Uterus (tissue), 4 donors: ENCODE measurements around the gene ARHGAP29. TPM values are rescaled to one million over a fixed set of nuclear protein-coding genes. Genes with fewer than 3 reads are reported as not detected.

Source experiments
- DNase-seq, 2 donors: peaks; one replicate each; pipeline ENCODE4 v3.0.0-alpha.2; 2019 to 2020
- H3K27ac ChIP-seq, 2 donors: fragments of 200-600 bp; sonication (generic); 1 replicate in 1 of 2; 2 replicates in 1 of 2; pipeline ENCODE4 v1.5.1; 2016 to 2018
- H3K27me3 ChIP-seq, 2 donors: fragments of 200-600 bp; sonication (generic); one replicate each; pipeline ENCODE4 v1.5.1; 2018 to 2019; ENCODE audit warnings: control low read depth in 1 of 2
- H3K36me3 ChIP-seq, 2 donors: fragments of 200-600 bp; sonication (generic); one replicate each; pipeline ENCODE4 v1.5.1; 2019; ENCODE audit warnings: control low read depth in 1 of 2
- H3K4me1 ChIP-seq, 2 donors: fragments of 200-600 bp; sonication (generic); one replicate each; pipeline ENCODE4 v1.5.1; 2018 to 2019; ENCODE audit warnings: control low read depth in 1 of 2
- H3K4me3 ChIP-seq, 2 donors: fragments of 200-600 bp; sonication (generic); 1 replicate in 1 of 2; 2 replicates in 1 of 2; pipeline ENCODE4 v1.5.1; 2018 to 2019; ENCODE audit warnings: mild to moderate bottlenecking in 1 of 2
- H3K9me3 ChIP-seq, 2 donors: fragments of 200-600 bp; sonication (generic); one replicate each; pipeline ENCODE4 v1.5.1; 2019; ENCODE audit warnings: control low read depth in 1 of 2
- POLR2A ChIP-seq, 2 donors: fragments of 450-650 bp; IDR thresholded peaks; one replicate each; pipeline ENCODE4 v1.6.1; 2016; ENCODE audit warnings: antibody characterized with exemption in 2 of 2, mild to moderate bottlenecking in 1 of 2, moderate library complexity in 1 of 2
- intact Hi-C: fragments of 100-400 bp; cut with DNase I; formaldehyde crosslinking; loops from one replicate; pipeline ENCODE4 v1.15.1; 2023; ENCODE audit warnings: low total_unique reads
- total RNA-seq, 4 donors: library from RNA; depleted of rRNA in 3 of 4; stranded (reverse); fragments of >200 nt in 3 of 4; gene quantifications; one replicate each; pipeline versions ENCODE4 v1.1.0 to v1.2.4, GENCODE V29; 2014 to 2023
- TF ChIP-seq, protein P1 (sequence below), 4 experiments: fragments of 200-600 bp in 2 of 4; fragments of 450-650 bp in 2 of 4; sonication (generic) in 2 of 4; IDR thresholded peaks; one replicate each; pipeline ENCODE4 v1.5.1; 2016 to 2019; ENCODE audit warnings: antibody characterized with exemption in 4 of 4, mild to moderate bottlenecking in 2 of 4, moderate library complexity in 1 of 4
- donor health status: DM: yes; HTN: yes; CAD: no.

Gene ARHGAP29
- total RNA-seq, 4 donors from 2014 or later = 20.0 to 67.3 (median 38.8) TPM

DNA sequence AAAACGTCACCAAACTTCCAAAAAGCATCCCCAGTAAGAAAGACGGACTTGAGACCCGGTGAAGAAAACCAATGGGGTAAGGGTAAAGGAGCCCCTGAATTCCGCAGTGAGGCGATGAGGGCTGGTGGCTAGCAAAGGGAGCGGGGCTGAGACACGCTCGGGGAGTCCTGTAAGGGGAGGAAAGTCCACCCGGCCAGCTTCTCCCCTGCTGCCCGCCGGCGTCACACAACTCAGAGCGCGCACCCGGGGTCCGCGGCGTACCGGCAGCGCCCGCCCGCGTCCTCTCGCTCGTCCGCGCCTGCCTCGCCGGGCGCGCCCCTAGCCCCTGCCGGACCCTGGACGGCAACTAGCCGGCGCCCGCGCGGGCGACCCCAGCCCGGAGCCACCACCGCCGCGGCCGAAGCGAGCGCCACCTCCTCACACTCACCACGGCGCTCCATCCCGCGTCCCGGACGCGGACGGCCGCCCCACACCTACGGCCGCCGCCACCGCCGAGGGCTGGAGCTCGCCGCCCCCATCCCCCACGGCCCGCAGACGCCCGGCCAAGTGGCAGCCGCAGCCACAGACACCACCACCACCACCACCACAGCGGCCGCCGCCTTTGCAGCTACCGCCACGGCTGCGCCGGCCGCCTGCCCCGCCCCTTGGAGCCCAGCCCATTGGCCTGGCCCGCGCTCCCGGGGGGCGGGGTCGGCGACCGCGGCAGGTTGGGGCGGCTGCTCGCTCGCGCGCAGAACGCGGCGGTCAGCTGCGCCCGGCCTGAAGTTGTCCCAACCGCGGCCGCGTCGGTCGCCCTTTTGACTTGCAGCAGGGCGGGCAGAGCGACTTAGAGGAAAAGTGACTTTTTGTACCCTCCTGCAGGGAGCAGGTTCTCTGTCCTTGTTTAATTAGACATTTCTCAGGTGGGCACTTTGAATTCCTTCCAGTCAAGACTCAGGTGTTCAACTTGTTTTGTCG, 10.0 kb upstream of the ARHGAP29 start:
- Histone ChIP-seq H3K27ac (peak overlapping the region; percentile 72 to 75), H3K4me1 (no peaks in the 10 kb centered on the region), H3K9me3 (no peaks in the 10 kb centered on the region), H3K36me3 (no peaks in the 10 kb centered on the region), H3K4me3 (peak overlapping the region; percentile 31 to 76), H3K27me3 (no peaks in the 10 kb centered on the region)
- peak; percentile 50 to 52 for DNase-seq
- intact Hi-C loops = no loop called here
- TF ChIP-seq POLR2A (IDR thresholded peaks at IDR 0.05) = peak; percentile 75 to 83
- TF ChIP-seq, protein P1, sequence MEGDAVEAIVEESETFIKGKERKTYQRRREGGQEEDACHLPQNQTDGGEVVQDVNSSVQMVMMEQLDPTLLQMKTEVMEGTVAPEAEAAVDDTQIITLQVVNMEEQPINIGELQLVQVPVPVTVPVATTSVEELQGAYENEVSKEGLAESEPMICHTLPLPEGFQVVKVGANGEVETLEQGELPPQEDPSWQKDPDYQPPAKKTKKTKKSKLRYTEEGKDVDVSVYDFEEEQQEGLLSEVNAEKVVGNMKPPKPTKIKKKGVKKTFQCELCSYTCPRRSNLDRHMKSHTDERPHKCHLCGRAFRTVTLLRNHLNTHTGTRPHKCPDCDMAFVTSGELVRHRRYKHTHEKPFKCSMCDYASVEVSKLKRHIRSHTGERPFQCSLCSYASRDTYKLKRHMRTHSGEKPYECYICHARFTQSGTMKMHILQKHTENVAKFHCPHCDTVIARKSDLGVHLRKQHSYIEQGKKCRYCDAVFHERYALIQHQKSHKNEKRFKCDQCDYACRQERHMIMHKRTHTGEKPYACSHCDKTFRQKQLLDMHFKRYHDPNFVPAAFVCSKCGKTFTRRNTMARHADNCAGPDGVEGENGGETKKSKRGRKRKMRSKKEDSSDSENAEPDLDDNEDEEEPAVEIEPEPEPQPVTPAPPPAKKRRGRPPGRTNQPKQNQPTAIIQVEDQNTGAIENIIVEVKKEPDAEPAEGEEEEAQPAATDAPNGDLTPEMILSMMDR (IDR thresholded peaks at IDR 0.05) = no peak

DNA sequence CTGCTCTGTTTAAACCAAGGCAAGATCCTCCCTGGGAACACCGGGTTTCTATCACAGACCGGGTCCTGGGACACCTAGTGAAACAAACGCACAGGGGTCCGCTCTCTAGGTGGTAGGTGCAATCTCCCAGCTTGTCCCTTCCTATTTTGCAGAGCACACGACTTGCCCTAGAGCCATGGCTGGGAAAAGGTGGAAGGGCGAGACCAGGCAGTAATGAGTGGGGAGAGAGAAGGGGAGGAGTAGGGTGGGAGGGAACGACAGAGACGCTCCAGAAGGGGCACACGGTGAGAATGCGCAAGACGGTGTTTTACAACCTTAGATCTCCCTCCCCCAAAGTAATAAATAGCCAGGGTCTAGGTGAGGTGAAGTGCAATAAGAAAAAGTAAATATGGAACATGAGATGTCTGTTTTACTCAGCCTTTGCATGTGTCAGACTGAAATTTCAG, 9.3 kb upstream of the ARHGAP29 start:
- peak overlapping the region; percentile 72 to 75 for H3K27ac ChIP-seq
- intact Hi-C loops = no loop called here

DNA sequence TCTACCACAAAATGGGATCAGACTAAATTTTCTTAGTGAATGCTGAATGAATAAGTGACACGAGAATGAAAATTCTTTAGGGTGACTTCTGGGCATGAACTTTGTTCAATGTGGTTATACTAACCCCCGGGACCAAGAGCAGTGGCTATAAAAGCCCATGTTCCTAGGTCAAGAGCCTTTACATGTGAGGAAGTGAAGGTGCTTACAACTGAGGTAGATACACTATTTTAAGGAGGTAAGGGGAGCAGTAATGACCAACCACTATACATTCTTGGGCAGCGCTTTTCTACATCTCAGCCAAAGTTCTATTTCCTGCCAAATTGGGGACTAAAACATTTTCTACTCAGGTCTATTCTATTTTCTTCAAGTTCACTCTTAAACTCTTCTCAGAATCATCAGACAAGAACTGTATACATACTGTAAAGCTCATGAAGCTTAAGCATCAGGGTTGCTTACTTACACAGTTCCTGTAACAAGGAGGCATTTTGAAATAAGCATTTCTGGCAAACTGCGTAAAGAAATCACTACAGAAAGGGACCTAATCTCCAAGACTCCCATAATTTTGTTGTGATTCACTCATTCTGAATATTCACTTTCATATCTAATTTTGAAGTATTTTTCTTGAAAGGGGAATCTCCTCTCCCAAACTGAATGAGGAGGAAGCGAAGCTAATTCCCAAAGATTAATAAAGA, 8.5 kb upstream of the ARHGAP29 start:
- H3K4me3 ChIP-seq = peak overlapping the region in 1 of 2 donors; percentile 76
- H3K4me1 ChIP-seq = no peaks in the 10 kb centered on the region
- no peak for DNase-seq
- TF ChIP-seq POLR2A (IDR thresholded peaks at IDR 0.05) = no peak
- TF ChIP-seq, protein P1 (IDR thresholded peaks at IDR 0.05) = no peak
- intact Hi-C loops = no loop called here
- no peaks in the 10 kb centered on the region for H3K36me3 ChIP-seq
- H3K27ac ChIP-seq = peak overlapping the region; percentile 72 to 75
- no peaks in the 10 kb centered on the region for H3K9me3 ChIP-seq
- H3K27me3 ChIP-seq = no peaks in the 10 kb centered on the region

More for the DNA sequence above, 9.3 kb upstream of the ARHGAP29 start:
- H3K4me1 ChIP-seq = no peaks in the 10 kb centered on the region
- H3K27me3 ChIP-seq = no peaks in the 10 kb centered on the region
- no peak for DNase-seq
- TF ChIP-seq, protein P1 (IDR thresholded peaks at IDR 0.05) = no peak
- TF ChIP-seq POLR2A (IDR thresholded peaks at IDR 0.05) = no peak
- no peaks in the 10 kb centered on the region for H3K36me3 ChIP-seq
- H3K9me3 ChIP-seq = no peaks in the 10 kb centered on the region
- peak overlapping the region; percentile 31 to 76 for H3K4me3 ChIP-seq

DNA sequence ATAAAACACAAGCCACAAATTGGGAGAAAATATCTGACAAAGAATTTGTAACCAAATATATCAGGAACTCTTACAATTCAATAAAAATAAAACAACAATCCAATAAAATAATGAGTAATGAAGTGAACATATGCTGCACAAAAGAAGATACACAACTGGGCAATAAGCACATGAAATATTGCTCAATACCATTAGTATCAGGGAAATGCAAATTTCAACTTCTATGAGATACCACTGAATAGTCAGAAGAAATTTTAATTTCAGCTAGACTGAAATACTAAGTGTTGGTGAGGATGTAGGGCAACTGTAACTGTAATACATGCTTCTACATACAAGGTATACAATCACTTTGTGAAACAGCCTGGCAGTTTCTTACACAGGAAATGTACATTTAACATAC, 7.4 kb upstream of the ARHGAP29 start:
- no peaks in the 10 kb centered on the region for H3K36me3 ChIP-seq
- no peak for TF ChIP-seq POLR2A (IDR thresholded peaks at IDR 0.05)
- TF ChIP-seq, protein P1 (IDR thresholded peaks at IDR 0.05) = no peak
- H3K27ac ChIP-seq = no peak overlapping the region
- no peaks in the 10 kb centered on the region for H3K27me3 ChIP-seq
- DNase-seq = no peak
- intact Hi-C loops = no loop called here
- H3K4me1 ChIP-seq = no peaks in the 10 kb centered on the region
- no peaks in the 10 kb centered on the region for H3K9me3 ChIP-seq
- no peak overlapping the region for H3K4me3 ChIP-seq

DNA sequence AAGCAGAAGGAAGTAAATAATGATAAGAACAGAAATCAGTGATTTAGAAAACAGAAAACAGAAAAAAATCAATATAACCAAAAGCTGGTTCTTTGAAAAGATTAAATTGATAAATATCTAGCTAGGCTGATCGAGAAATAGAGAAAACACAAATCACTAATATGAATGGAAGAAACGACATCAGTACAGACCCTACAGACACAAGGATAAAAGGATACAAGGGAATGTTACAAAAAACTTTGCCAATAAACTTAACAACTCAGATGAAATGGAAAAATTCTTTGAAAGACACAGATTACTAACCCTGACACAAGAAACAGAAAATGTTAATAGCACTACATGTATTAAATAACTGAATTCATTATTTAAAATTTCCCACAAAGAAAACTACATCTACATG, 6.3 kb upstream of the ARHGAP29 start:
- intact Hi-C loops = no loop called here
- TF ChIP-seq, protein P1 (IDR thresholded peaks at IDR 0.05) = no peak
- Histone ChIP-seq H3K36me3 (no peaks in the 10 kb centered on the region), H3K27ac (no peak overlapping the region), H3K27me3 (no peaks in the 10 kb centered on the region), H3K4me3 (no peak overlapping the region), H3K4me1 (no peaks in the 10 kb centered on the region), H3K9me3 (no peaks in the 10 kb centered on the region)
- no peak for DNase-seq
